Loucy (cell line): ENCODE data around the gene C1orf159.

Experiments
- EZH2phosphoT487 ChIP-seq: fragments of 200-600 bp; IDR thresholded peaks from 2 replicates; pipeline ENCODE4 v1.6.1; 2018; ENCODE audit warnings: antibody characterized with exemption, mild to moderate bottlenecking, moderate library complexity, borderline replicate concordance
- TF ChIP-seq, protein P1 (sequence below): fragments of 200-600 bp; sonication (generic); conservative IDR thresholded peaks from 2 replicates; pipeline ENCODE4 v1.5.1; 2014; ENCODE audit warnings: mild to moderate bottlenecking, antibody characterized with exemption, low read length

GRCh38 chr1:1110561-1110971, 5.3 kb downstream of the C1orf159 start:
- TF ChIP-seq, protein P1, sequence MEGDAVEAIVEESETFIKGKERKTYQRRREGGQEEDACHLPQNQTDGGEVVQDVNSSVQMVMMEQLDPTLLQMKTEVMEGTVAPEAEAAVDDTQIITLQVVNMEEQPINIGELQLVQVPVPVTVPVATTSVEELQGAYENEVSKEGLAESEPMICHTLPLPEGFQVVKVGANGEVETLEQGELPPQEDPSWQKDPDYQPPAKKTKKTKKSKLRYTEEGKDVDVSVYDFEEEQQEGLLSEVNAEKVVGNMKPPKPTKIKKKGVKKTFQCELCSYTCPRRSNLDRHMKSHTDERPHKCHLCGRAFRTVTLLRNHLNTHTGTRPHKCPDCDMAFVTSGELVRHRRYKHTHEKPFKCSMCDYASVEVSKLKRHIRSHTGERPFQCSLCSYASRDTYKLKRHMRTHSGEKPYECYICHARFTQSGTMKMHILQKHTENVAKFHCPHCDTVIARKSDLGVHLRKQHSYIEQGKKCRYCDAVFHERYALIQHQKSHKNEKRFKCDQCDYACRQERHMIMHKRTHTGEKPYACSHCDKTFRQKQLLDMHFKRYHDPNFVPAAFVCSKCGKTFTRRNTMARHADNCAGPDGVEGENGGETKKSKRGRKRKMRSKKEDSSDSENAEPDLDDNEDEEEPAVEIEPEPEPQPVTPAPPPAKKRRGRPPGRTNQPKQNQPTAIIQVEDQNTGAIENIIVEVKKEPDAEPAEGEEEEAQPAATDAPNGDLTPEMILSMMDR: no peak
- TF ChIP-seq EZH2phosphoT487: no peak
